WI38 (cell line): ENCODE data around the gene CBARP.

ENCODE experiments used
- H3K4me3 ChIP-seq: 2 replicates; pipeline ENCODE4 v1.5.1; 2011; ENCODE audit warnings: low read depth, mild to moderate bottlenecking, control low read depth, low read length
- TF ChIP-seq, protein P1 (sequence below): IDR thresholded peaks from 2 replicates; pipeline ENCODE4 v1.5.1; 2012; ENCODE audit warnings: low read depth, mild to moderate bottlenecking, control low read depth, low read length

CBARP gene

GRCh38 chr19:1278074-1278473 is 40.3 kb upstream of the CBARP start:
- no peak overlapping the region for H3K4me3 ChIP-seq
- TF ChIP-seq, protein P1, sequence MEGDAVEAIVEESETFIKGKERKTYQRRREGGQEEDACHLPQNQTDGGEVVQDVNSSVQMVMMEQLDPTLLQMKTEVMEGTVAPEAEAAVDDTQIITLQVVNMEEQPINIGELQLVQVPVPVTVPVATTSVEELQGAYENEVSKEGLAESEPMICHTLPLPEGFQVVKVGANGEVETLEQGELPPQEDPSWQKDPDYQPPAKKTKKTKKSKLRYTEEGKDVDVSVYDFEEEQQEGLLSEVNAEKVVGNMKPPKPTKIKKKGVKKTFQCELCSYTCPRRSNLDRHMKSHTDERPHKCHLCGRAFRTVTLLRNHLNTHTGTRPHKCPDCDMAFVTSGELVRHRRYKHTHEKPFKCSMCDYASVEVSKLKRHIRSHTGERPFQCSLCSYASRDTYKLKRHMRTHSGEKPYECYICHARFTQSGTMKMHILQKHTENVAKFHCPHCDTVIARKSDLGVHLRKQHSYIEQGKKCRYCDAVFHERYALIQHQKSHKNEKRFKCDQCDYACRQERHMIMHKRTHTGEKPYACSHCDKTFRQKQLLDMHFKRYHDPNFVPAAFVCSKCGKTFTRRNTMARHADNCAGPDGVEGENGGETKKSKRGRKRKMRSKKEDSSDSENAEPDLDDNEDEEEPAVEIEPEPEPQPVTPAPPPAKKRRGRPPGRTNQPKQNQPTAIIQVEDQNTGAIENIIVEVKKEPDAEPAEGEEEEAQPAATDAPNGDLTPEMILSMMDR = no peak

DNA sequence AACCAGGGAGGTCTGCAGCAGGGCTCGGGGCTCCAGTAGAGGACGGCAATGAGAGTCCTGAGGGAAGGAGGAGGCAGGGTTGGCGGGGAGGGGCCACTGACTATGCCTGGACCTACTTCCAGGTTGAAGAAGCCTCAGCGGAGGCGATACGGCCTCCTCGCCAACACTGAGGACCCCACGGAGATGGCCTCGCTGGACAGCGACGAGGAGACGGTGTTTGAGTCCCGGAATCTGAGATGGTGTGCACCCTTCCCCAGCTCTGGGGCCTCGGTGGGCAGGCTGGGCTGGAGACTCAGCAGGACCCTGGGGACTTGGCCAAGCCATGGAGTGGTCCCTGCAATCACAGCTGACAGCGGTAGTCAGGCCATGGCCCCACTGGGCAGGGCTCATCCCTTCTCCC is 39.3 kb upstream of the CBARP start:
- TF ChIP-seq, protein P1 = no peak
- no peak overlapping the region for H3K4me3 ChIP-seq

DNA sequence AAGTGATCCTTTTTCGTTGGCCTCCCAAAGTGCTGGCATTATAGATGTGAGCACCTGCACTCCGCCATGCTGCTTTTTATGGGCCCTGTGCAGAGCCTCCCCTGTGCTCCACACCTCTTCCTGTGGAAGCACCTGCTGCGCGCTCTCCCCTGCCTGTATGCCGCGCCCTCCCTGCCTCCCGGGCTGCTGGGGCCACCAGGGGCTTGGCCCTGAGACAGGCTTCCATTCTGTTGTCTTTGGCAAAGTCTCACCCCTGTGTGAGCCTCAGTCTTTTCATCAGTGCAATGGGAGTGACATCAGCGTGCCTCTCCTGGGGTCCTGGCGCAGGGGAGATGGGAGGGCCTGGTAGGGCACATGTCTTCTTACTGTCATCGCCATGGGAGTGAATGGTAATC is 38.8 kb upstream of the CBARP start:
- peak overlapping the region; percentile 66 for H3K4me3 ChIP-seq
- TF ChIP-seq, protein P1 = no peak

DNA sequence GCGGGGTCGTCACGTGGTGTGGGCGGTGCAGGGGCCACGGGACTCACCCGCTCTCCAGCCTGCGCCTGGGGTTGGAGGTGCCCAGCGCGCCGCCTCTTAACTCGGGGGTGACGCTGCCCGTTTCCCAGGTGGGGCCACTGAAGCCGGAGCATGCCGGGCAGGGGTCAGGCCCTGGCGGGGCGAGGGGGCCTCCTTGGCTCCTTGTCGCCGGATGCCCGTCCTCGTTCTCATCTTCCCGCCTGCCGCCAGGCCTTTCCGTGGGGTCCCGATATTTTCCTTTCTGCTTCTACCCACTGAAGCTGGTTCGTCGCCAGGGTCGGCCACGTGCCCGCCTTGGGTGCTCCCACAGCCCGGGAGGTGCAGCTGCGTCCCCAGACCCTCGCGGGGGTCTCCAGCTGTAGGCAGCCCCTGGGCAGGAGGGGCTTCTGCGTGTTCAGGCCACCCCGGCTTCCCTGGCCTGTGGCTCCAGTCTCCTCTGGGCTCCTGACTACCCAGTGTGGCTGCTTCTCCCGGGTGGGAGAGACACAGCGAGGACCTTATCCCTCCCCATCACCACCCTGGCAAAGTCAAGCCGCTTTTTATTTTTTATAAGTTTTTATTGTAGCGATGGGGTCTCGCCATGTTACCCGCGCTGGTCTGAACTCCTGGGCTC is 38.3 kb upstream of the CBARP start:
- TF ChIP-seq, protein P1 = no peak
- peak overlapping the region; percentile 66 for H3K4me3 ChIP-seq

- peak within 1 kb of the TSS; percentile 66 for H3K4me3 ChIP-seq
- TF ChIP-seq, protein P1 = no peak
Observed at GRCh38 chr19:1275260-1275975, 37.6 kb upstream of the CBARP start, which contains the start of gene FAM174C. TSS of gene FAM174C (plus strand) at chr19:1275530. CDS start at chr19:1275550, 20 bp downstream.

DNA sequence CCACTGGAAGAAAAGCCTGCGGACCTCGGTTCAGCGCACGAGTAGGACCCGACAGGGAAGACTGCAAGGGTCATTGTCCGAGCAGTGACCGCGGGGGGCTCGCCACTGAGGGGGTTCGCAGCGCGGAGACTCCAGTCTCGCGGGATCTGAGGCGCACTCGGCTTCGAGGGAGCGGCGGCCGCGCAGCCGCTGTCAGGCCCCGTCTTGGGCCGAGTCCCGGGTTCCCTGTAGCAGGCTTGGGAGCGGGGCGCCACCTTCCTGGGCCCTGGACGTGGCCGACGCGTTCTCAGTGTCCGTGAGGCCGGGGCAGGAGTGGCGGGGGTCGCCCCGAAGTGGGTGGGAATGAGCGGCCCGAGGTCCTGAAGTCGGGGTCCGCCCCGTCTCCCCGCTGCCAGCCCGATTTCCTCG is 37.1 kb upstream of the CBARP start:
- H3K4me3 ChIP-seq = peak overlapping the region; percentile 66
- TF ChIP-seq, protein P1 = no peak
